Smooth muscle cell (in vitro differentiated cells): Measurements from ENCODE around the gene SLC9A3. TPM values are rescaled to one million over a fixed set of nuclear protein-coding genes. Genes with fewer than 3 reads are reported as not detected.

ENCODE experiments used
- DNase-seq: peaks from one replicate; lab custom pipeline; 2025; ENCODE audit not compliant: unreplicated experiment; lab: John Stamatoyannopoulos, UW
- H2AFZ ChIP-seq: fragments of 200-600 bp; sonication (generic); 2 replicates; pipeline ENCODE4 v1.6.0; 2016; ENCODE audit warnings: antibody characterized with exemption, low read depth, mild to moderate bottlenecking
- H3F3A ChIP-seq: fragments of 200-600 bp; sonication (generic); 2 replicates; pipeline ENCODE4 v1.6.0; 2017; ENCODE audit warnings: antibody characterized with exemption, low read depth
- H3K27ac ChIP-seq: fragments of 200-600 bp; sonication (generic); 2 replicates; pipeline ENCODE4 v1.5.1; 2016; ENCODE audit warnings: low read depth, mild to moderate bottlenecking
- H3K27me3 ChIP-seq: fragments of 200-600 bp; sonication (generic); 2 replicates; pipeline ENCODE4 v1.6.1; 2016; ENCODE audit warnings: low read depth, mild to moderate bottlenecking
- H3K36me3 ChIP-seq: fragments of 200-600 bp; sonication (generic); 2 replicates; pipeline ENCODE4 v1.5.1; 2016; ENCODE audit warnings: low read depth
- H3K4me1 ChIP-seq: fragments of 200-600 bp; sonication (generic); 2 replicates; pipeline ENCODE4 v1.5.1; 2016; ENCODE audit warnings: low read depth
- H3K4me2 ChIP-seq: fragments of 200-600 bp; sonication (generic); 2 replicates; pipeline ENCODE4 v1.6.0; 2016; ENCODE audit warnings: mild to moderate bottlenecking
- H3K4me3 ChIP-seq: fragments of 200-600 bp; sonication (generic); 2 replicates; pipeline ENCODE4 v1.5.1; 2016; ENCODE audit warnings: mild to moderate bottlenecking
- H3K79me2 ChIP-seq: fragments of 200-600 bp; sonication (generic); 2 replicates; pipeline ENCODE4 v1.6.0; 2016; ENCODE audit warnings: low read depth, mild to moderate bottlenecking
- H3K9ac ChIP-seq: fragments of 200-600 bp; sonication (generic); 2 replicates; pipeline ENCODE4 v1.6.0; 2016; ENCODE audit warnings: low read depth
- H3K9me3 ChIP-seq: fragments of 200-600 bp; sonication (generic); replicated peaks from 2 replicates; pipeline ENCODE4 v1.5.1; 2016; ENCODE audit warnings: low read depth
- H4K20me1 ChIP-seq: fragments of 200-600 bp; sonication (generic); 2 replicates; pipeline ENCODE4 v1.6.0; 2016; ENCODE audit warnings: low read depth
- WGBS: methylation state at CpG from one replicate; pipeline ENCODE4 v1.1.7; 2016; ENCODE audit warnings: low lambda C conversion rate; 5-methylcytosine and 5-hydroxymethylcytosine counted together
- polyA plus RNA-seq: library from polyadenylated mRNA; unstranded; fragments of >200 nt; fragmentation: Nextera tagmentation; extraction: Ambion mirVana; gene quantifications from 2 replicates; pipeline ENCODE4 v1.2.1, GENCODE V29; 2016
- total RNA-seq: library from RNA; depleted of rRNA; stranded (reverse); fragments of >200 nt; gene quantifications from 2 replicates; pipeline ENCODE4 v1.2.3, GENCODE V29; 2014
- TF ChIP-seq, protein P1 (sequence below): fragments of 200-600 bp; sonication (generic); IDR thresholded peaks from 2 replicates; pipeline ENCODE4 v1.5.1; 2017; ENCODE audit warnings: borderline replicate concordance, mild to moderate bottlenecking, antibody characterized with exemption; ENCODE audit not compliant: insufficient read depth, poor library complexity, severe bottlenecking

SLC9A3 gene
- total and polyA plus RNA-seq, 2 experiments from 2014 or later = 1.1 to 1.8 TPM

DNA sequence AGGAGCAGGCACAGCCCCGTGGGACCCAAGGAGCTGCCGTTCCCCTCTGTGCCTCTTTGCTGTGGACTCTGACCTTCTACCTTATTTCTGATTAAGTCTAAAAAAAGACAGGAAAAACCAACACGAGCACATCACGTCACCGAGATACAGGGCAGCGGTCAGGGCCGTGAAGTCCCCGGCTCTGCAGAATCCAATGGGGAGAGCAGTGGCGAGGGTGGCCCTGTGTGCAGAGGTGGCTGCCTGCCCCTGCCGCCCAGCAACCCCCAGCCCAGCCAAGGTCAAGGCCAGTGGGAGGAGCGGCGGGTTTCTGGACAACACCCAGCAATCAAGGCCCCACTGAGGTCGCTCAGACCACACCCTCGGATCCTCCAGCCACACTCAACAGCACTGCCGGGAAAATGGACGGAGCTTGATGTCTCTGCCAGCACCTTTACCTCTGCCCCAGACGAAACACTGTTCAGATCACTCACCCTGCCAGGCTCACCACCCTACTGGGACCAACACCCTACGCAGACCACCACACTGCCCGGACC, 32.7 kb upstream of the SLC9A3 start:
- TF ChIP-seq, protein P1, sequence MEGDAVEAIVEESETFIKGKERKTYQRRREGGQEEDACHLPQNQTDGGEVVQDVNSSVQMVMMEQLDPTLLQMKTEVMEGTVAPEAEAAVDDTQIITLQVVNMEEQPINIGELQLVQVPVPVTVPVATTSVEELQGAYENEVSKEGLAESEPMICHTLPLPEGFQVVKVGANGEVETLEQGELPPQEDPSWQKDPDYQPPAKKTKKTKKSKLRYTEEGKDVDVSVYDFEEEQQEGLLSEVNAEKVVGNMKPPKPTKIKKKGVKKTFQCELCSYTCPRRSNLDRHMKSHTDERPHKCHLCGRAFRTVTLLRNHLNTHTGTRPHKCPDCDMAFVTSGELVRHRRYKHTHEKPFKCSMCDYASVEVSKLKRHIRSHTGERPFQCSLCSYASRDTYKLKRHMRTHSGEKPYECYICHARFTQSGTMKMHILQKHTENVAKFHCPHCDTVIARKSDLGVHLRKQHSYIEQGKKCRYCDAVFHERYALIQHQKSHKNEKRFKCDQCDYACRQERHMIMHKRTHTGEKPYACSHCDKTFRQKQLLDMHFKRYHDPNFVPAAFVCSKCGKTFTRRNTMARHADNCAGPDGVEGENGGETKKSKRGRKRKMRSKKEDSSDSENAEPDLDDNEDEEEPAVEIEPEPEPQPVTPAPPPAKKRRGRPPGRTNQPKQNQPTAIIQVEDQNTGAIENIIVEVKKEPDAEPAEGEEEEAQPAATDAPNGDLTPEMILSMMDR = no peak
- H3K4me3 ChIP-seq = no peak overlapping the region
- WGBS = 96% methylated on average over 18 of the region's 19 CpGs
- H3K4me1 ChIP-seq = no peaks in the 10 kb centered on the region
- H4K20me1 ChIP-seq = no peaks in the 10 kb centered on the region
- H3K4me2 ChIP-seq = no peak overlapping the region
- no peak overlapping the region for H3K27ac ChIP-seq
- H3K9me3 ChIP-seq = no peaks in the 10 kb centered on the region
- H2AFZ ChIP-seq = no peak overlapping the region
- H3K79me2 ChIP-seq = no peaks in the 10 kb centered on the region
- no peaks in the 10 kb centered on the region for H3F3A ChIP-seq
- no peak for DNase-seq
- H3K27me3 ChIP-seq = peaks cover 6% of the 10 kb centered on the region
- H3K9ac ChIP-seq = no peak overlapping the region
- H3K36me3 ChIP-seq = no peaks in the 10 kb centered on the region

DNA sequence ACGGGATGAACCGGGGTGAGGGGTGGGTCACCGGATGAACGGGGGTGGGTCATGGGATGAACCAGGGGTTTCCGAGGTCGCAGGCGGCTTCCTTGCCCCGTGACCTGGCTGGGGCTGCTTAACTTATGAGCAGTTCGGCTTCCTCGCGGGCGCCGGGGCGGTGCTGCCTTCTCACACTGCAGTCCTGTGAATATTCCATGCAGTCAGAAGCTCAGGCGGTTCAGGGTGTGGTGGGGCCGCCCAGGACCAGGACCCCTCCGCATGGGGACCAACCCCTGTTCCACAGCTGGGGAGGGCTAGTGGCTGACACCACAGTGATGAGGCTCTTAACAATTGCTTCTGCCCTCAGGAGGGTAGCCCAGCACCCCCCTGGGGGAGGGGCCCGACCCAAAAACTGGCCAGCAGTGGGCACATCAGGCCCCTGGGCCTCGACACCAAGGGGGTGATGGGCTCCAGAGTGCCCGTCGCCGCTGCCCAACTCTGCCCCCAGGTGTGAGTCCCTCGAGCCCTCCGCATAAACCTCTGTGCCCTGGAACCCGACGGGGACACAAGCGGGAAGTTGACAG, 30.9 kb upstream of the SLC9A3 start:
- peaks cover 22% of the 10 kb centered on the region for H3K27me3 ChIP-seq
- no peak overlapping the region for H3K4me2 ChIP-seq
- no peak overlapping the region for H2AFZ ChIP-seq
- H3K9me3 ChIP-seq = no peaks in the 10 kb centered on the region
- TF ChIP-seq, protein P1 = no peak
- no peaks in the 10 kb centered on the region for H3F3A ChIP-seq
- no peak overlapping the region for H3K4me3 ChIP-seq
- 89% methylated on average over 19 of the region's 27 CpGs for WGBS
- no peaks in the 10 kb centered on the region for H3K36me3 ChIP-seq
- H4K20me1 ChIP-seq = no peaks in the 10 kb centered on the region
- DNase-seq = no peak
- H3K79me2 ChIP-seq = no peaks in the 10 kb centered on the region
- H3K27ac ChIP-seq = no peak overlapping the region
- no peak overlapping the region for H3K9ac ChIP-seq
- H3K4me1 ChIP-seq = no peaks in the 10 kb centered on the region

DNA sequence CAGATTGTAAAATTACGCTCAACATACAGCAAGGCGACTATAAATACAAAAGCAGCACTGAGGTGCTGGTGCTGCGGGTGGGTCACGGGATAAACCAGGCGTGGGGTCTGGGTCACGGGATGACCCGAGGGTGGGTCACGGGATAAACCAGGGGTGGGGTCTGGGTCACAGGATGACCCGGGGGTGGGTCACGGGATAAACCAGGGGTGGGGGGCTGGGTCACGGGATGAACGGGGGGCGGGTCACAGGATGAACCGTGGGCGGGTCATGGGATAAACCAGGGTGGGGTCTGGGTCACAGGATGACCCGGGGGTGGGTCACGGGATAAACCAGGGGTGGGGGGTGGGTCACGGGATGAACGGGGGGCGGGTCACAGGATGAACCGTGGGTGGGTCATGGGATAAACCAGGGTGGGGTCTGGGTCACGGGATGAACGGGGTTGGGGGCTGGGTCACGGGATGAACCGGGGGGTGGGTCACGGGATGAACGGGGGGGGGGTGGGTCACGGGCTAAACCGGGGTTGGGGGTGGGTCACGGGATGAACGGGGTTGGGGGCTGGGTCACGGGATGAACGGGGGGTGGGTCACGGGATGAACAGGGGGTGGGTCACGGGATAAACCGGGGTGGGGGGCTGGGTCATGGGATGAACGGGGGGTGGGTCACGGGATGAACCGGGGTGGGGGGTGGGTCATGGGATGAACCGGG, 30.2 kb upstream of the SLC9A3 start:
- Histone ChIP-seq H3F3A (no peaks in the 10 kb centered on the region), H3K79me2 (no peaks in the 10 kb centered on the region), H3K4me1 (no peaks in the 10 kb centered on the region), H3K27ac (no peak overlapping the region), H3K4me3 (no peak overlapping the region), H3K4me2 (no peak overlapping the region), H2AFZ (no peak overlapping the region), H3K36me3 (no peaks in the 10 kb centered on the region), H3K9me3 (no peaks in the 10 kb centered on the region), H4K20me1 (no peaks in the 10 kb centered on the region), H3K27me3 (peaks cover 24% of the 10 kb centered on the region), H3K9ac (no peak overlapping the region)
- WGBS = 91% methylated on average over 25 of the region's 40 CpGs
- no peak for DNase-seq
- TF ChIP-seq, protein P1 = no peak

DNA sequence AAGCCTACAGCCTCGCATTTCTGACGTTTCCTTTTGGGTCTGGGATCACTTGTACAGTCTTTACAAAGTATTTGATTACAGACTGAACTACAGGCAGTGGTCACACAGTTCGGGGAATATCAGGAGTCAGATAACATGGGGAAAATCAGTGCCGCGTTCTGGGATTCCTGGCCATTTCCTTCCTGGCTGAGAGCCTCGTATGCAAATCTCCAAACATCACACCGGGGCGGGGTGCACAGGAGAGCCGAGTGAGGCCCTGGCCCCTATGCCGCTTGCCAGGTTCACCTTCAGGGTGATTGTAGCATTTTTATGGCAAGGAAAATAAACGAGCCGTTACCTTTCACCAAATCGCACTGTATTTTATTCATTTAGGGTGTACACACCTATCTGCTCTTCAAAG, 29.6 kb upstream of the SLC9A3 start:
- H3K4me2 ChIP-seq = no peak overlapping the region
- no peak for DNase-seq
- peaks cover 21% of the 10 kb centered on the region for H3K27me3 ChIP-seq
- H3K27ac ChIP-seq = no peak overlapping the region
- no peaks in the 10 kb centered on the region for H4K20me1 ChIP-seq
- 55% methylated on average over 13 of the region's 13 CpGs for WGBS
- H3K9me3 ChIP-seq = no peaks in the 10 kb centered on the region
- H3K79me2 ChIP-seq = no peaks in the 10 kb centered on the region
- H3K36me3 ChIP-seq = no peaks in the 10 kb centered on the region
- H2AFZ ChIP-seq = no peak overlapping the region
- no peaks in the 10 kb centered on the region for H3F3A ChIP-seq
- H3K4me3 ChIP-seq = no peak overlapping the region
- H3K4me1 ChIP-seq = no peaks in the 10 kb centered on the region
- no peak overlapping the region for H3K9ac ChIP-seq
- TF ChIP-seq, protein P1 = no peak
